Measurements from ENCODE around the gene PJA2. TPM values are rescaled to one million over a fixed set of nuclear protein-coding genes. Genes with fewer than 3 reads are reported as not detected.

The PJA2 gene
- total and polyA plus RNA-seq, 11 donors = 19.0 to 108 (median 85.3) TPM

- TF ChIP-seq CTCF (IDR thresholded peaks at IDR 0.05) (no peak), POLR2A (IDR thresholded peaks at IDR 0.05) (no peak)
- no peaks in the 10 kb centered on the region for H3K9me3 ChIP-seq
- 88 to 93% (median 91%) methylated on average over 3 to 5 of the region's 5 CpGs for WGBS, 4 donors
- no peak overlapping the region for H3K27ac ChIP-seq
- DNase-seq = no peak
- no peaks in the 10 kb centered on the region for H3K27me3 ChIP-seq
- H3K4me1 ChIP-seq = no peaks in the 10 kb centered on the region
- intact Hi-C loops (cut with DNase I) = loop anchor here in 1 of 10 donors (10.0 kb wide), 1 partner anchor 355 kb away; no protein-coding TSS in a partner anchor
- H3K4me3 ChIP-seq = no peak overlapping the region
- ATAC-seq = no peak
- H3K36me3 ChIP-seq = no peaks in the 10 kb centered on the region
Measured at GRCh38 chr5:109309326-109310063, 100.3 kb downstream of the PJA2 start.

- DNase-seq (no peak), ATAC-seq (no peak)
- intact Hi-C loops (cut with DNase I) = loop anchor here in 1 of 10 donors (10.0 kb wide), 1 partner anchor 353 kb away; no protein-coding TSS in a partner anchor
- no peak overlapping the region for H3K27ac ChIP-seq
- H3K9me3 ChIP-seq = no peaks in the 10 kb centered on the region
- TF ChIP-seq POLR2A (IDR thresholded peaks at IDR 0.05) (no peak), CTCF (IDR thresholded peaks at IDR 0.05) (no peak)
- no peak overlapping the region for H3K4me3 ChIP-seq
- 67 to 83% (median 80%) methylated on average over 3 of the region's 3 CpGs for WGBS, 4 donors
- H3K27me3 ChIP-seq = peaks cover 0 to 2% (median 0%) of the 10 kb centered on the region in 9 donors
- no peaks in the 10 kb centered on the region for H3K36me3 ChIP-seq
- H3K4me1 ChIP-seq = no peaks in the 10 kb centered on the region
Measured at GRCh38 chr5:109307951-109308350, 101.8 kb downstream of the PJA2 start.

DNA sequence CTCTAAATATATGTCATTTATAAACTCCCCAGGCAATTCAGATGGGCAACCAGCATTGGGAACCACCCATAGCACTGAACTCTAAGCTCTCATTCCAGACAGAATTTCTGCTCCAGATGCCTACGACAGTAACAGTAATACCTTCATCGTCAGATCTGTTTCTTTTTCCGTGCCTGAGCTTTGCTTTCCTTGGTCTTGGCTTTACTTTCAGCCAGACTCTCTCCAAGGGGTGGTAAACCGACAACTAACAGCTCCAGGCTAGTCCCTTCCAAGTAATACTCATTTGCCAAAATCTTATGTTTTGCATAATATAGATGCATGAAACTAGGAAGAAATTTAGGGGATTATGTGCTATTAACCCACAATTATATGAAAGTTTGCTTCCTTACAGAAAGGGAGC is 102.3 kb downstream of the PJA2 start:
- no peak overlapping the region for H3K27ac ChIP-seq
- intact Hi-C loops (cut with DNase I) = loop anchor here in 1 of 10 donors (10.0 kb wide), 1 partner anchor 353 kb away; no protein-coding TSS in a partner anchor
- H3K36me3 ChIP-seq = no peaks in the 10 kb centered on the region
- WGBS, 4 donors = 75 to 88% (median 83%) methylated on average over 4 of the region's 4 CpGs
- no peaks in the 10 kb centered on the region for H3K9me3 ChIP-seq
- TF ChIP-seq POLR2A (IDR thresholded peaks at IDR 0.05) = no peak
- TF ChIP-seq CTCF (IDR thresholded peaks at IDR 0.05) = no peak
- ATAC-seq = no peak
- peaks cover 0 to 2% (median 0%) of the 10 kb centered on the region in 9 donors for H3K27me3 ChIP-seq
- DNase-seq = no peak
- no peaks in the 10 kb centered on the region for H3K4me1 ChIP-seq
- H3K4me3 ChIP-seq = no peak overlapping the region

DNA sequence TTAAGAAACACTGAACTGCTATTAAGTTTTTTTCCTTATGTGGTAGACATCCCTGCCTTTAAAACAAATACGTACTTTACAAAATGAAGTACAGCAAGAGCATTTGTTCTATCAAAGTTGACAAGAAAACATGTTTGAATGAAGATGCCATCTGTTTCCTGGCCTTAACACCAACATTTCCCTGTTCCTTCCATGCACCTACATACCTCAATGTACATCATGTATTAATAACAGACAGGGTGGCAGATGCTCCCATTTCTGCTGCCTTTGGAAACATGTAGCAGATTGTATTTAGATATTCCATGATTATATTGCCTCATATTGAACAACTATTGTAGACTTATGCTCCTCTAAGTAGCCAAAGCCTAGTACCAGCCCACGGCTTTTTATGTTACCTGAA is 104.4 kb downstream of the PJA2 start:
- TF ChIP-seq POLR2A (IDR thresholded peaks at IDR 0.05) (no peak), CTCF (IDR thresholded peaks at IDR 0.05) (no peak)
- no peak overlapping the region for H3K4me3 ChIP-seq
- no peaks in the 10 kb centered on the region for H3K36me3 ChIP-seq
- DNase-seq (no peak), ATAC-seq (no peak)
- H3K27me3 ChIP-seq = peaks cover 0 to 2% (median 0%) of the 10 kb centered on the region in 9 donors
- H3K4me1 ChIP-seq = no peaks in the 10 kb centered on the region
- H3K27ac ChIP-seq = no peak overlapping the region
- WGBS, 4 donors = 94 to 97% (median 96%) methylated on average over 2 of the region's 2 CpGs
- intact Hi-C loops (cut with DNase I) = loop anchor here in 1 of 10 donors (10.0 kb wide), 1 partner anchor 351 kb away; no protein-coding TSS in a partner anchor
- H3K9me3 ChIP-seq = no peaks in the 10 kb centered on the region

All from heart left ventricle (tissue), 16 donors.